Activated CD4-positive, alpha-beta memory T cell treated with anti-CD3 and anti-CD28 coated beads for 36 hours (primary cell): Measurements from ENCODE around the gene THOC2. TPM values are rescaled to one million over a fixed set of nuclear protein-coding genes. Genes with fewer than 3 reads are reported as not detected.
"Not testable (repeated sequence)": the region's sequence is repeated elsewhere in the genome, so short reads cannot be mapped to it uniquely, and the experiment has no call there.

Experiments used
- CTCF ChIA-PET: fragments of 350-600 bp; sonication (Branson Sonifier 250); formaldehyde crosslinking; loops from one replicate; lab custom pipeline; 2021; ENCODE audit warnings: antibody characterized with exemption, inconsistent platforms; lab: Charles Lee
- POLR2A ChIA-PET: fragments of 350-600 bp; sonication (Branson Sonifier 250); formaldehyde crosslinking; loops from one replicate; lab custom pipeline; 2021; ENCODE audit warnings: antibody characterized with exemption; lab: Charles Lee
- DNase-seq: peaks from one replicate; pipeline ENCODE4 v3.0.0-alpha.2; 2020
- H3K27ac Mint-ChIP-seq: one replicate; pipeline ENCODE4 v1.8.0; 2021; ENCODE audit warnings: mixed read lengths
- H3K27me3 Mint-ChIP-seq: one replicate; pipeline ENCODE4 v1.8.0; 2021; ENCODE audit warnings: mixed read lengths
- H3K36me3 Mint-ChIP-seq: one replicate; pipeline ENCODE4 v1.8.0; 2021; ENCODE audit warnings: mixed read lengths
- H3K4me1 Mint-ChIP-seq: one replicate; pipeline ENCODE4 v1.8.0; 2021; ENCODE audit warnings: low read depth, mixed read lengths
- H3K4me3 Mint-ChIP-seq: one replicate; pipeline ENCODE4 v1.8.0; 2021; ENCODE audit warnings: mild to moderate bottlenecking, mixed read lengths
- H3K9me3 Mint-ChIP-seq: one replicate; pipeline ENCODE4 v1.8.0; 2021; ENCODE audit warnings: mixed read lengths
- intact Hi-C: fragments of 100-400 bp; cut with micrococcal nuclease; formaldehyde crosslinking; loops from one replicate; pipeline ENCODE4 v1.15.1; 2023
- total RNA-seq, 2 experiments: library from RNA; stranded (reverse); gene quantifications; one replicate each; pipeline ENCODE4 v1.2.3, GENCODE V29; 2021

THOC2 gene
- total RNA-seq, 2 experiments from 2014 or later = 75.2 to 77.1 TPM

GRCh38 chrX:123688524-123688923 is 44.3 kb downstream of the THOC2 start:
- ChIA-PET POLR2A (no interaction called here), CTCF (no interaction called here)
- no peak for DNase-seq
- intact Hi-C loops = no loop called here
- Mint-ChIP-seq H3K4me1 (no peaks in the 10 kb centered on the region), H3K4me3 (no peak overlapping the region), H3K9me3 (no peaks in the 10 kb centered on the region), H3K36me3 (peaks cover 13% of the 10 kb centered on the region), H3K27me3 (no peaks in the 10 kb centered on the region), H3K27ac (no peak overlapping the region)

GRCh38 chrX:123685232-123685631 is 47.6 kb downstream of the THOC2 start:
- peaks cover 28% of the 10 kb centered on the region for H3K36me3 Mint-ChIP-seq
- H3K4me1 Mint-ChIP-seq = no peaks in the 10 kb centered on the region
- POLR2A ChIA-PET = no interaction called here
- DNase-seq = no peak
- H3K27me3 Mint-ChIP-seq = no peaks in the 10 kb centered on the region
- CTCF ChIA-PET = no interaction called here
- intact Hi-C loops = no loop called here
- H3K4me3 Mint-ChIP-seq = no peak overlapping the region
- no peak overlapping the region for H3K27ac Mint-ChIP-seq
- H3K9me3 Mint-ChIP-seq = no peaks in the 10 kb centered on the region

GRCh38 chrX:123682186-123682585 is 50.7 kb downstream of the THOC2 start:
- no peaks in the 10 kb centered on the region for H3K4me1 Mint-ChIP-seq
- H3K9me3 Mint-ChIP-seq = no peaks in the 10 kb centered on the region
- intact Hi-C loops = no loop called here
- ChIA-PET POLR2A (no interaction called here), CTCF (no interaction called here)
- no peak for DNase-seq
- peaks cover 38% of the 10 kb centered on the region for H3K36me3 Mint-ChIP-seq
- no peak overlapping the region for H3K4me3 Mint-ChIP-seq
- H3K27ac Mint-ChIP-seq = no peak overlapping the region
- no peaks in the 10 kb centered on the region for H3K27me3 Mint-ChIP-seq

- intact Hi-C loops, H3K27ac Mint-ChIP-seq, H3K27me3 Mint-ChIP-seq, H3K4me1 Mint-ChIP-seq, H3K9me3 Mint-ChIP-seq, POLR2A ChIA-PET, H3K4me3 Mint-ChIP-seq, CTCF ChIA-PET, DNase-seq: not testable (repeated sequence)
- H3K36me3 Mint-ChIP-seq = peaks cover 44% of the 10 kb centered on the region
These were observed 53.0 kb downstream of the THOC2 start for GRCh38 chrX:123679733-123680460.

GRCh38 chrX:123675154-123675553 is 57.7 kb downstream of the THOC2 start:
- ChIA-PET POLR2A (no interaction called here), CTCF (no interaction called here)
- Mint-ChIP-seq H3K27ac (no peak overlapping the region), H3K27me3 (no peaks in the 10 kb centered on the region), H3K9me3 (no peaks in the 10 kb centered on the region), H3K36me3 (peaks cover 31% of the 10 kb centered on the region), H3K4me3 (no peak overlapping the region), H3K4me1 (no peaks in the 10 kb centered on the region)
- DNase-seq = no peak
- intact Hi-C loops = no loop called here

- POLR2A ChIA-PET = no interaction called here
- DNase-seq = no peak
- CTCF ChIA-PET = no interaction called here
- Mint-ChIP-seq H3K36me3 (peaks cover 30% of the 10 kb centered on the region), H3K27ac (no peak overlapping the region), H3K4me3 (no peak overlapping the region), H3K9me3 (no peaks in the 10 kb centered on the region), H3K27me3 (no peaks in the 10 kb centered on the region), H3K4me1 (no peaks in the 10 kb centered on the region)
- intact Hi-C loops = no loop called here
These were observed 59.0 kb downstream of the THOC2 start for GRCh38 chrX:123673813-123674212.

- Mint-ChIP-seq H3K9me3 (no peaks in the 10 kb centered on the region), H3K27ac (no peak overlapping the region), H3K27me3 (no peaks in the 10 kb centered on the region), H3K36me3 (peaks cover 47% of the 10 kb centered on the region), H3K4me1 (peaks cover 2% of the 10 kb centered on the region), H3K4me3 (no peak overlapping the region)
- intact Hi-C loops = no loop called here
- ChIA-PET POLR2A (no interaction called here), CTCF (no interaction called here)
- no peak for DNase-seq
These were observed 67.7 kb downstream of the THOC2 start for GRCh38 chrX:123665197-123665596.

- H3K27me3 Mint-ChIP-seq, H3K27ac Mint-ChIP-seq, intact Hi-C loops, H3K4me1 Mint-ChIP-seq, POLR2A ChIA-PET, H3K9me3 Mint-ChIP-seq, H3K4me3 Mint-ChIP-seq, CTCF ChIA-PET, DNase-seq: not testable (repeated sequence)
- H3K36me3 Mint-ChIP-seq = peaks cover 44% of the 10 kb centered on the region
These were observed 68.2 kb downstream of the THOC2 start for GRCh38 chrX:123664467-123665167.

- H3K27ac Mint-ChIP-seq, H3K4me1 Mint-ChIP-seq, H3K9me3 Mint-ChIP-seq, H3K4me3 Mint-ChIP-seq, DNase-seq, intact Hi-C loops, POLR2A ChIA-PET, H3K27me3 Mint-ChIP-seq, CTCF ChIA-PET: not testable (repeated sequence)
- H3K36me3 Mint-ChIP-seq = peaks cover 42% of the 10 kb centered on the region
These were observed 69.1 kb downstream of the THOC2 start for GRCh38 chrX:123663720-123664119.

GRCh38 chrX:123656507-123656906 is 76.3 kb downstream of the THOC2 start:
- CTCF ChIA-PET, intact Hi-C loops, H3K9me3 Mint-ChIP-seq, H3K27me3 Mint-ChIP-seq, H3K27ac Mint-ChIP-seq, DNase-seq, POLR2A ChIA-PET, H3K4me3 Mint-ChIP-seq: not testable (repeated sequence)
- Mint-ChIP-seq H3K4me1 (peaks cover 15% of the 10 kb centered on the region), H3K36me3 (peaks cover 20% of the 10 kb centered on the region)

GRCh38 chrX:123648811-123649181 is 84.1 kb downstream of the THOC2 start:
- H3K4me3 Mint-ChIP-seq, H3K9me3 Mint-ChIP-seq, H3K27ac Mint-ChIP-seq, H3K27me3 Mint-ChIP-seq, CTCF ChIA-PET, POLR2A ChIA-PET, DNase-seq, intact Hi-C loops: not testable (repeated sequence)
- Mint-ChIP-seq H3K36me3 (peaks cover 14% of the 10 kb centered on the region), H3K4me1 (peaks cover 40% of the 10 kb centered on the region)

- intact Hi-C loops = no loop called here
- Mint-ChIP-seq H3K9me3 (no peaks in the 10 kb centered on the region), H3K4me1 (peaks cover 40% of the 10 kb centered on the region), H3K27ac (no peak overlapping the region), H3K27me3 (no peaks in the 10 kb centered on the region), H3K4me3 (no peak overlapping the region), H3K36me3 (peaks cover 12% of the 10 kb centered on the region)
- ChIA-PET CTCF (no interaction called here), POLR2A (no interaction called here)
- peak; percentile 41 for DNase-seq
These were observed 84.6 kb downstream of the THOC2 start for GRCh38 chrX:123648028-123648810.
